MM.1S (cell line): ENCODE data around the gene RNF220.

Source experiments
- DNase-seq: peaks from one replicate; pipeline ENCODE4 v3.0.0-alpha.2; 2015
- H2AFZ ChIP-seq: fragments of 300-600 bp; sonication (generic); 2 replicates; pipeline ENCODE4 v1.6.0; 2016; ENCODE audit warnings: antibody characterized with exemption, low read length
- H3F3A ChIP-seq: fragments of 300-600 bp; sonication (generic); 2 replicates; pipeline ENCODE4 v1.6.1; 2016; ENCODE audit warnings: mild to moderate bottlenecking, antibody characterized with exemption, low read length, moderate library complexity, mixed read lengths; ENCODE audit not compliant: insufficient read depth
- H3K27ac ChIP-seq: fragments of 300-600 bp; sonication (generic); 2 replicates; pipeline ENCODE4 v1.5.1; 2016; ENCODE audit warnings: mild to moderate bottlenecking, low read length
- H3K27me3 ChIP-seq: fragments of 300-600 bp; sonication (generic); replicated peaks from 2 replicates; pipeline ENCODE4 v1.6.0; 2016; ENCODE audit warnings: low read length; ENCODE audit not compliant: insufficient read depth
- H3K36me3 ChIP-seq: fragments of 300-600 bp; sonication (generic); replicated peaks from 2 replicates; pipeline ENCODE4 v1.6.1; 2016; ENCODE audit warnings: mild to moderate bottlenecking, low read length, mixed read lengths; ENCODE audit not compliant: insufficient read depth
- H3K4me1 ChIP-seq: fragments of 300-600 bp; sonication (generic); 2 replicates; pipeline ENCODE4 v1.6.1; 2016; ENCODE audit warnings: low read length, mixed read lengths
- H3K4me2 ChIP-seq: fragments of 300-600 bp; sonication (generic); 2 replicates; pipeline ENCODE4 v1.6.0; 2016; ENCODE audit warnings: low read depth, low read length
- H3K4me3 ChIP-seq: fragments of 300-600 bp; sonication (generic); 2 replicates; pipeline ENCODE4 v1.5.1; 2016; ENCODE audit warnings: low read length, mixed read lengths
- H3K79me2 ChIP-seq: fragments of 300-600 bp; sonication (generic); 2 replicates; pipeline ENCODE4 v1.6.1; 2016; ENCODE audit warnings: mixed run types, low read length, mixed read lengths
- H3K9ac ChIP-seq: fragments of 300-600 bp; sonication (generic); 2 replicates; pipeline ENCODE4 v1.6.1; 2016; ENCODE audit warnings: low read length, mixed read lengths
- H3K9me2 ChIP-seq: fragments of 300-600 bp; sonication (generic); replicated peaks from 2 replicates; pipeline ENCODE4 v1.6.1; 2016; ENCODE audit warnings: mild to moderate bottlenecking, low read length, mixed read lengths; ENCODE audit not compliant: insufficient read depth
- H3K9me3 ChIP-seq: fragments of 300-600 bp; sonication (generic); replicated peaks from 2 replicates; pipeline ENCODE4 v1.6.1; 2016; ENCODE audit warnings: mild to moderate bottlenecking, low read length, mixed read lengths; ENCODE audit not compliant: insufficient read depth
- H4K20me1 ChIP-seq: fragments of 300-600 bp; sonication (generic); 2 replicates; pipeline ENCODE4 v1.6.1; 2016; ENCODE audit warnings: mild to moderate bottlenecking, low read length, moderate library complexity, mixed read lengths; ENCODE audit not compliant: insufficient read depth
- CTCF ChIP-seq: fragments of 300-600 bp; sonication (generic); IDR thresholded peaks from 2 replicates; pipeline ENCODE4 v1.5.1; 2016; ENCODE audit warnings: antibody characterized with exemption, low read length, mixed read lengths
- EZH2 ChIP-seq: fragments of 300-600 bp; sonication (generic); optimal IDR thresholded peaks from 2 replicates; pipeline ENCODE3; 2017; ENCODE audit warnings: low read depth, mild to moderate bottlenecking, antibody characterized with exemption, low read length, mixed read lengths
- EZH2phosphoT487 ChIP-seq: fragments of 300-600 bp; sonication (generic); IDR thresholded peaks from 2 replicates; pipeline ENCODE4 v1.6.1; 2018; ENCODE audit warnings: antibody characterized with exemption, low read length

RNF220 gene

GRCh38 chr1:44670751-44671640, 265.9 kb downstream of the RNF220 start:
- Histone ChIP-seq H3K9me3 (no peaks in the 10 kb centered on the region), H3K27ac (peak overlapping the region; percentile 23; the same call in 1 of the 2 replicates), H3K79me2 (no peaks in the 10 kb centered on the region), H2AFZ (0 out of 2 replicates have a peak overlapping the region, but pooled peaks have one; percentile 16), H4K20me1 (no peaks in the 10 kb centered on the region), H3K36me3 (no peaks in the 10 kb centered on the region), H3K9ac (no peak overlapping the region), H3K4me2 (no peak overlapping the region), H3F3A (peaks cover 11% of the 10 kb centered on the region; the same call in 1 of the 2 replicates), H3K9me2 (no peaks in the 10 kb centered on the region), H3K4me3 (no peak overlapping the region), H3K27me3 (no peaks in the 10 kb centered on the region), H3K4me1 (peaks cover 28% of the 10 kb centered on the region)
- TF ChIP-seq EZH2phosphoT487, result no peak
- TF ChIP-seq CTCF, result no peak
- TF ChIP-seq EZH2, result no peak
- DNase-seq, result peak; percentile 64

- no peak for TF ChIP-seq CTCF
- TF ChIP-seq EZH2, result no peak
- no peak for TF ChIP-seq EZH2phosphoT487
Measured at GRCh38 chr1:44672254-44672955, 267.4 kb downstream of the RNF220 start.

GRCh38 chr1:44672961-44673674, 268.1 kb downstream of the RNF220 start:
- Histone ChIP-seq H3K4me1 (peaks cover 42% of the 10 kb centered on the region), H3K27ac (no peak overlapping the region), H4K20me1 (no peaks in the 10 kb centered on the region), H3F3A (peaks cover 22% of the 10 kb centered on the region), H3K9me2 (no peaks in the 10 kb centered on the region), H3K4me2 (peak overlapping the region; percentile 86; the same call in 1 of the 2 replicates), H3K4me3 (peak overlapping the region; percentile 77), H2AFZ (peak overlapping the region; percentile 77), H3K79me2 (no peaks in the 10 kb centered on the region), H3K36me3 (no peaks in the 10 kb centered on the region), H3K9me3 (no peaks in the 10 kb centered on the region), H3K9ac (no peak overlapping the region; the same call in 1 of the 2 replicates), H3K27me3 (no peaks in the 10 kb centered on the region)
- no peak for DNase-seq
- no peak for TF ChIP-seq CTCF
- TF ChIP-seq EZH2phosphoT487, result no peak
- TF ChIP-seq EZH2, result no peak

More at GRCh38 chr1:44672254-44672955, 267.4 kb downstream of the RNF220 start:
- Histone ChIP-seq H3K79me2 (no peaks in the 10 kb centered on the region), H3K4me3 (no peak overlapping the region), H3K36me3 (no peaks in the 10 kb centered on the region), H4K20me1 (no peaks in the 10 kb centered on the region), H3K9me3 (no peaks in the 10 kb centered on the region), H3F3A (peaks cover 22% of the 10 kb centered on the region), H3K27me3 (no peaks in the 10 kb centered on the region), H3K4me1 (peaks cover 42% of the 10 kb centered on the region), H3K9me2 (no peaks in the 10 kb centered on the region), H2AFZ (peak overlapping the region; percentile 9; the same call in 1 of the 2 replicates), H3K9ac (no peak overlapping the region), H3K27ac (peak overlapping the region; percentile 28; the same call in 1 of the 2 replicates), H3K4me2 (peak overlapping the region; percentile 25; the same call in 1 of the 2 replicates)
- no peak for DNase-seq
